Thyroid gland (tissue), 4 donors: ENCODE measurements around the gene PREPL.

Source experiments
- POLR2A ChIP-seq, 2 donors: fragments of 450-650 bp; IDR thresholded peaks; one replicate each; pipeline ENCODE4 v1.6.1; 2017; ENCODE audit warnings: antibody characterized with exemption in 2 of 2, mild to moderate bottlenecking in 2 of 2, moderate library complexity in 1 of 2
- TF ChIP-seq, protein P1 (sequence below), 6 experiments: fragments of 200-600 bp in 3 of 6; fragments of 450-650 bp in 3 of 6; sonication (generic) in 3 of 6; IDR thresholded peaks; one replicate each; pipeline ENCODE4 v1.5.1; 2016 to 2019; ENCODE audit warnings: antibody characterized with exemption in 6 of 6, mild to moderate bottlenecking in 2 of 6, inconsistent platforms in 1 of 6, moderate library complexity in 1 of 6

DNA sequence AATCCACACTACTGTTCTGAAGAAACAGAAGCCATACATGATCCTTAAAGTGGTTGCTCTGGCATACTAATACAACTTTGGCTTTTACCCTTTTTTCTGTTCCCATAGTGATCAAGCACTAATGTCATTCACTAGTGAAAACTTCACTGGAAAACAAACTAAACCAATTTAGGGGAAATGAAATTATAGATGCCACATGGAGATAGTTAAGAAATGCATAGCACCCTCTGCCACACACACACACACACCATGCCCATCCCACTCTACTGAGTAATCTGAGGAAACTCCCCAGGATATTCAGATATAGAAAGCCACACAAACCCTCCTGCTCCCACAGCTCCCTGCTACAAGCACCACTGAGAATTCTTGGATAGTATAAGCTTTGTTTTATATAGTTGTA lies 46.9 kb downstream of the PREPL start:
- TF ChIP-seq, protein P1, sequence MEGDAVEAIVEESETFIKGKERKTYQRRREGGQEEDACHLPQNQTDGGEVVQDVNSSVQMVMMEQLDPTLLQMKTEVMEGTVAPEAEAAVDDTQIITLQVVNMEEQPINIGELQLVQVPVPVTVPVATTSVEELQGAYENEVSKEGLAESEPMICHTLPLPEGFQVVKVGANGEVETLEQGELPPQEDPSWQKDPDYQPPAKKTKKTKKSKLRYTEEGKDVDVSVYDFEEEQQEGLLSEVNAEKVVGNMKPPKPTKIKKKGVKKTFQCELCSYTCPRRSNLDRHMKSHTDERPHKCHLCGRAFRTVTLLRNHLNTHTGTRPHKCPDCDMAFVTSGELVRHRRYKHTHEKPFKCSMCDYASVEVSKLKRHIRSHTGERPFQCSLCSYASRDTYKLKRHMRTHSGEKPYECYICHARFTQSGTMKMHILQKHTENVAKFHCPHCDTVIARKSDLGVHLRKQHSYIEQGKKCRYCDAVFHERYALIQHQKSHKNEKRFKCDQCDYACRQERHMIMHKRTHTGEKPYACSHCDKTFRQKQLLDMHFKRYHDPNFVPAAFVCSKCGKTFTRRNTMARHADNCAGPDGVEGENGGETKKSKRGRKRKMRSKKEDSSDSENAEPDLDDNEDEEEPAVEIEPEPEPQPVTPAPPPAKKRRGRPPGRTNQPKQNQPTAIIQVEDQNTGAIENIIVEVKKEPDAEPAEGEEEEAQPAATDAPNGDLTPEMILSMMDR (IDR thresholded peaks at IDR 0.05) = no peak
- no peak for TF ChIP-seq POLR2A (IDR thresholded peaks at IDR 0.05)
